GM18511 (cell line): ENCODE measurements around the gene MEIOB.
"Not testable (repeated sequence)": the region's sequence is repeated elsewhere in the genome, so short reads cannot be mapped to it uniquely, and the experiment has no call there.

ENCODE experiments used
- ATAC-seq: cut with Tn5 transposase; IDR thresholded peaks from one replicate; pipeline ENCODE4 v1.9.1; 2021; ENCODE audit warnings: mild to moderate bottlenecking, moderate library complexity; ENCODE audit not compliant: unreplicated experiment

The MEIOB gene

GRCh38 chr16:1871974-1872635 lies at the start of gene MEIOB:
Gene MEIOB (minus strand): TSS chr16:1872164. CDS start chr16:1868175, 3,989 bp downstream.
- no peak for ATAC-seq

GRCh38 chr16:1920727-1921171 lies 48.8 kb upstream of the MEIOB start:
- ATAC-seq, result no peak

GRCh38 chr16:1920122-1920521 lies 48.2 kb upstream of the MEIOB start:
- ATAC-seq, result not testable (repeated sequence)

DNA sequence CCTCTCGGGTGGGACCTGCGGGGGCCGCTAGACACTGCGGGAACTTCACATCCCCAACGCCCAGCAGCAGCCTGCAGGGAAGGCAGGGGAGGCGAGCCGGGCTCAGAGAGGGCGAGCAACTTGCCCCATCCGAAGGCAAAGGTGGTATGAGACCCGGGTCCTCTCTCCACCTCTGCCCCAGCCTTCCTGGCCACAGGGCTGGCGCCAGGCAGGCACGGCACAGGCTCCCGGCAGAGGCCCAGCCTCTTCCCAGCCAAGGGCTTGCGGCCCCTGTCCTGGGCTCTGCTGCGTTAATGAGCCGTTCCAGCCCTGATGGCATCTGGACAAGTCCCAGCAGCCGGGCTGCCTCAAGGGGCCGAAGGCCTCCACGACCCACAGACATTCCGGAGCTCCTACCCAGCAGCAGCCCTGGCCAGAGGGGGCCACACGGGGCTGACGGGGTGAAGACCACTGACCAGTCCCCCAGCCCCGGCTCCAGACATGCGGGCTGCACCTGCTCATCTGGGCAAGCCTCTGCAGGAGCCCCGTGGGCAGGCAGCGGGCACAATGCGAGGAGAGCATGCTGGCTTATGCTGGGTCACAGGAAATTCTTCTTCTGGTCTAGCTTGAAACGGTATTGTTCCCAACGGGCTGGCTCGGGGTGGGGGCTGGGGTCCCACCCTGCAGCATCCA lies 47.5 kb upstream of the MEIOB start:
- no peak for ATAC-seq

DNA sequence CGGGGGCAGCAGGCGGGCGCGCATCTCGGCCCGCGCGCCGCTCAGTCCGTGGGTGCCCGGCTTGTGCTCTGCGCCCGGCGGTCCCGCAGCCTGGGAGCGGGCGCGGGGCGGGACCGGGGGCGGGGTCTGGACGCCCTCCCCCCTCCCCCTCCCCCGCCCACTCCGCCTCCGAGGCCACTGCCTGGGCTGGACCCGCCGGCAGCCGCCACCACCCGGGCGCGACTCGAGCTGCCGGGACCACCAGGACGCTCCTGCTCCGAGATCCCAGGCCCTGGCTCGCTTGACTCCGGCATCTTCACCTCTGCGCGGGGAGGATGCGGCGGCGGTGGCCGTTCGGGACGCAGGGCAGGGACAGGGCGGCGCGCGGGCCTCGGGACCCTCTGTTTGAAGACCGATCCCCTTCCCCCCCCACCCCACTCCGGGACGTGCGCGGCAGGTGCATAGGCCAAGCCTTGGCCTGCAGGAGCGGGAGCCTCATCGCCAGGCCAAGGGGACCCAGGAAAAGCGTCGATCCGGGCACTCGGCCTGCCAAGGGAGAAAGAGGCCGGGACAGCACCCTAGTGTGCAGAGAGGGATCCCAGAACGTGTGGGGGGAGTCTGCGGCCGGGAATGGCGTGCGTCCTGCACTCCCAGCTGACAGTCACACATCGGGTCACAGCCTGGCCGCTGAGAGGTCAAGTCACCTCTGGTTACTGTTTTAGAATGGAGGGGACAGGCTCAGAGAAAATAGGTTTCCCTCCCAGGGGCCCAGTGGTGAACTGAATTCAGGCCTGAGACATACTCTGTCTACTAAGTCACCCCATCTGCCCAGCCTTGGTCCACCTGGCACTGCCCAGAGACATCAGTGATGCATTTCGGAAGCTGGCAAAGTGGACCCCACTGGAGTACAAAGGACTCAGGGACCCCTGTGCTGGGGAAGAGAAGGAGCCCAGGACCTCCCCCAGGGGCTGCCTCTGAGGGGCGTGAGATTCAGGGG lies 46.7 kb upstream of the MEIOB start, which contains the start of gene HS3ST6:
Gene HS3ST6, minus strand, starts transcription at position 65 of the 976 bp plus-strand sequence. CDS start 92 bp downstream, outside the sequence.
- ATAC-seq, result no peak

DNA sequence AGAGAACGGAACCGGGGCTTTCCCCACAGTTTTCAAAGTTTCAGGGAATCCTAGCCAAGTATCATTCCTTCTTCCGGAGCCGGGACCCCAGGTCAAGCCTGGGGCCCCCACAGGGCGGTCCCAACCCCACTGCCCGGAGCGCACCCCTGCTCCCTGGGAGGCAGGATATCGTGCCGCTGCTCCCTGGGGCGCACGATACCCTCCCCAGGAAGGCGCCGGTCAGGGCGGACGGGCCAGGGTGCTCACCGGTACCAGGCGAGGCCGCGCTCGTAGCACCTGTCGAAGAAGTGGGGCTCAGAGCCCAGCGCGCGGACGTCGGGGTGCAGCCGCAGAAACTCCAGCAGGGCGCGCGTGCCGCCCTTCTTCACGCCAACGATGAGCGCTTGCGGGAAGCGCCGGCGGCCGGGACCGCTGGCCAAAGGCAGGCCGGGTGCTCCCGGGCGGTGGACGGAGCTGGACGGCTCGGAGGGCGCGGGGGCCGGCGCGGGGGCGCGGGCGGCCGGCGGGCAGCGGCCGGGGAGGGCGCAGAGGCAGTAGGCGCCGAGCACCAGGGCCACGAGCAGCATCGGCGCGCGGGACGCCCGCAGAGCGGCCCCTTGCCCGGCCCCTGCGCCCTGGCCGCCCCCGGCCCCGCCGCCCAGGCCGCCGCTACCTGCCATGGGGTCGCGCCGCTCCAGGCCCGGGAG lies 45.8 kb upstream of the MEIOB start:
- ATAC-seq, result no peak

- no peak for ATAC-seq
These were observed 45.2 kb upstream of the MEIOB start for GRCh38 chr16:1917056-1917664.

DNA sequence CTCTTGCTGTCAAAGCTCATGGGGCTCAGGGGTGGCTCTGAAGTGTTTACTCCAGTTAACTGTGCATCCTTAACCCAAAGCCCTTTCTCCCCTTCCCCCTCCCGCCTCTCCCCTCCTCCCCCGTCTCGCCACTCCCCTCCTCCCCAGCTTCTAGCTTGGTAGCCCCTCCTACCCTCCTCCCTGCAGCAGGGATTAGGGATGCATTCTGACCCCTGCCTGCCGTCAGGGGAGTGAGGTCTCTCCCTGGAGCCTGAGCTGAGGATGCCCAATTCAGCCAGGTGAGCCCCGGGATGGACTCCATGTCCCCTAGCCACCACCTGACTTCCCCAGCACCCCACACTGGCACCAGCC lies 44.7 kb upstream of the MEIOB start:
- no peak for ATAC-seq

DNA sequence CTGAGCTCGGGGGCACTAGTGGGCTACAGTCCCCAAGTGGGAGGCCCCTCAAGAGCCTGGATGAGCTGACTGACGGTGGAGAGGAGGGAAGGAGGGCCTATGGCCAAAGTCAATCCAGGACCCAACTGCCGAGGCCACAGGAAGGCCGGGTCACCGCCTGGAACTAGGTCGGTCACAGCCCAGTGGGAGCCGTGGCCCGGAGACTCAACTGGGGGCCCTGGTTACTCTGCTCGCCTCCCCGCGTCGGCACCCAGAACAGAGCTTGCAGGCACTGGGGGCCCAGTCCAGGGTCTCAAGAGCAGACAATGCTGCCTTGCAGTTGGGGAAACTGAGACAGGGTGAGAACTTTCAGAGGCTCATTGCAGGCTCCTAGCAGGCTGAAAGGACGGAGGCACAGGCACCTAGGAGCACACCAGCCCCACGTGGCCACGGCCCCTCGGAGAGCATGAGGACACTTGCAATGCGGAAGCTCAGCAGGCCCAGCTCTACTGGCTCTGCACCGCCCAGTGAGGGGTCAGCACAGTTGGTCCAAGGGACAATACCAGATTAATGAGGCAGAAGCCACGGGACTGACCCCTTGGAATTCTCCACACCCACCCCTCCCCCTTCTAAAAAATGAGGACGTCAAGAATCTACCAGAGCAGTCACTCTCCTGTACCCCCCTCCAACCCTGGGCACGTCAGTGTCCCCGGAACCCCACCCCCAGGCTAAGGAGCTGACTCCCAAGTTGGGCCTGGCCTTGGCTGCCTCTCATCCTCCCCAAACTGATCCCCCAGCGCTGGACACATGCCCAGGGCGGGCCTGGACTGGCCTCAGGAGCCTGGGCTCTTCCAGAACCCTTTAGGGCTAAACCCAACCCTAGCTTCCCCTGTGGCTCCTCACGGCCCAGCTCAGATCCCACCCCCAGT lies 44.0 kb upstream of the MEIOB start:
- ATAC-seq, result no peak

- no peak for ATAC-seq
These were observed 43.0 kb upstream of the MEIOB start for GRCh38 chr16:1914988-1915387.

DNA sequence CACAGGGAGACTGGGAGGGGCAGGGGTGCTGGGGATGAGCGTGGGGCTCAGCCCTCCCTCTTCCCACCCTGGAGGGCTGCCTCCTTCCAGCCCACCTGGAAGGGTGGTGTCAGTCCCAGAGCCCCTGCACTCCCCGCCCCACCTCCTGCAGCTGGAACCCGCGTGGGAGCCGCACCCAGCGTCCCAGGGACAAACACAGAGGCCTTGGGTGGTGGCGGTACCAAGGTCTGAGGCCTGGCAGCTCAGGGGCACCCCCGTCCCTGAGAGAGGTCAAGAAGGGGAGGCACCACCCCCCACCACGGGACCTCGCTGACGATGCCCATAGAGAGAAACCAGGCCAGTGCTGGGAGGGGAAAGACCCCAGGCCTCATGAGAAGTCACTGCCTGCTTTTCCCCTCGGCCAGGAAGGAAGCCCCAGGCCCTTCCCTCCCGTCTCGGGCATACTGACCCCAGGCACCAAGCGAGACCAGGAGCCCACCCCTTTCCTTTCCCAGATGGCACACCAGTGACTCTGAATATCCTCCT lies 42.2 kb upstream of the MEIOB start:
- ATAC-seq, result no peak

GRCh38 chr16:1913327-1914083 lies 41.5 kb upstream of the MEIOB start:
- ATAC-seq, result no peak

DNA sequence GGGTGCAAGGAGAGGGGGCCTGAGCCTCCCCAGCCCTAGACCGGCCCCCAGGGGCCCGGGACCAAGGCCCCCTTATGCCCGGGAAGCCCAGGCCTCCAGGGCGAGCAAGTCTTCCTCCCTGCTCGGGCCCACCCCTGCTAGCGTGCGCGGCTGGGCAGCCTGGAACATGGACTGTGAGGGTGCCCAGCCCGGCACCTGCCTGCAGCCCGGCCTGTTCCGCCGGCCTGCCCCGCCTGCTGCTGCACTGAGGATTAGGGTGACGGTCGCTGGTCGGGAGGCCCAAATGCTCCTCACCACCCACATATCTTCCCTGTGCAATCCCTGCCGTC lies 40.2 kb upstream of the MEIOB start:
- ATAC-seq, result no peak

DNA sequence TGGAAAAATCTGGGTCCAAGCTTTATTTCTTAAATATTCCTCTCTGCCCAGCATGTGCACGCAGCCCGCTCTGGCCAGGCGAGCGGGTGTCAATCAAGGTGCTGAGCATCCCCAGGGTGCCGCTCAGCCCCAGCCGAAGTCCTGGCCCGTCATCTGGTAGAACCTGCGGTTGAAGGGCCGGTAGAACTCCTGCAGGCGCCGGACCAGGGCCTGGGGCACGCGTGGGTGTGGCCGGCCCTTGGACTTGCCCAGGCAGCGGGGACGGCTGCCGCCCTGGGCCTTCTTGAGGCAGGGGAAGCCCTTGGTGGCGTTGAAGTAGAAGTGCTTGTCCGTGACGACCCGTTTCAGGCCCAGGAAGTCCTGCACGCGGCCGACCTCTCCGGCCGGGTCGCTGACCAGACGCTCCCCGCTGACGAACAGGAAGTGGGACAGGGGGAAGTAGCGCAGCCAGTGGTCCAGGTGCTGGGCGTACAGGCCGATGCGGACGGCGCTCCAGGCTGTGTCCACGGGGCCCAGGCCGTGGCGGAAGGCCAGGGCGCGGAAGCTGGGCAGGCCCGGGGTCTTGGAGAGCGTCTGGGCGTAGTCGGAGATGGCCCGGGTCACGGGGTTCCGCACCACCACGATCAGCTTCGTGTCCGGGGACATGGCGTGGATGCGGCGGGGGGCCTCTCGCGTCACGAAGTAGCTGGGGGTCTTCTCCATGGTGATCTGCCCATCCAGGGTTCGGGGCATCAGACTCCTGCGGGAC lies 39.7 kb upstream of the MEIOB start:
- no peak for ATAC-seq

- ATAC-seq, result no peak
These were observed 37.7 kb upstream of the MEIOB start for GRCh38 chr16:1909561-1910231.

DNA sequence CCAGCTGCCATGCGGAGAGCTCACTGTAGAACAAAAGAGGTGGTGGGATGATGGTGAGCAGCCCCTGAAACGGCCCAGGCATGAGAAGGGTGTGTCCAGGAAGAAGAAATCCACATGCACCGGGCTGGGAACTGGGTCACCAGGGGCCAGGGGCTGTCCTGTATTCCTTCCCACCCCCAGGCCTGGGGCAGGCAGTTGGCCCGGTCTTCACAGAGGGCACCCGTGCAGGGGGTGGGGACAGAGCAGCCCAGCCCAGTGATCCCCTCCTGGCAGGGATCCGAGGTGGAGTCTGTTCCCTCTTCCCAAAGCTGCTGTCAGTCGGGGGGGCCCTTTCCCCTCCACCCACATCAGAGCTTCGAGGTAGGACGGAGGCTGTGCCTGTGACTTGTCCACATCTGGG lies 37.0 kb upstream of the MEIOB start:
- no peak for ATAC-seq

GRCh38 chr16:1908184-1908583 lies 36.2 kb upstream of the MEIOB start:
- no peak for ATAC-seq
